ENCODE measurements around the gene PLIN3.
"Not testable (repeated sequence)": the region's sequence is repeated elsewhere in the genome, so short reads cannot be mapped to it uniquely, and the experiment has no call there.

Gene PLIN3

GRCh38 chr19:4891066-4891465 lies 23.6 kb upstream of the PLIN3 start:
- no peak for DNase-seq (ENCODE audit: low read depth)

- no peak for DNase-seq (ENCODE audit: low read depth)
Observed at GRCh38 chr19:4889034-4889815, 21.8 kb upstream of the PLIN3 start.

- DNase-seq (ENCODE audit: low read depth), result not testable (repeated sequence)
Observed at GRCh38 chr19:4887803-4888202, 20.3 kb upstream of the PLIN3 start.

GRCh38 chr19:4884993-4885392 lies 17.5 kb upstream of the PLIN3 start:
- DNase-seq (ENCODE audit: low read depth), result not testable (repeated sequence)

GRCh38 chr19:4882874-4883273 lies 15.4 kb upstream of the PLIN3 start:
- not testable (repeated sequence) for DNase-seq (ENCODE audit: low read depth)

GRCh38 chr19:4879041-4879440 lies 11.6 kb upstream of the PLIN3 start:
- DNase-seq (ENCODE audit: low read depth), result no peak

GRCh38 chr19:4878491-4878968 lies 11.1 kb upstream of the PLIN3 start:
- DNase-seq (ENCODE audit: low read depth), result no peak

GRCh38 chr19:4877753-4878490 lies 10.5 kb upstream of the PLIN3 start:
- no peak for DNase-seq (ENCODE audit: low read depth)

GRCh38 chr19:4873930-4874329 lies 6.5 kb upstream of the PLIN3 start:
- DNase-seq (ENCODE audit: low read depth), result no peak

- no peak for DNase-seq (ENCODE audit: low read depth)
Observed at GRCh38 chr19:4871711-4872110, 4.2 kb upstream of the PLIN3 start.

- DNase-seq (ENCODE audit: low read depth), result peak; percentile 92
Observed at GRCh38 chr19:4870025-4870700, 2.7 kb upstream of the PLIN3 start.

GRCh38 chr19:4868286-4868834 lies 893 bp upstream of the PLIN3 start:
- DNase-seq (ENCODE audit: low read depth), result no peak

GRCh38 chr19:4866595-4867424 lies 657 bp downstream of the PLIN3 start:
- DNase-seq (ENCODE audit: low read depth), result peak; percentile 41

GRCh38 chr19:4861147-4861546 lies 6.3 kb downstream of the PLIN3 start:
- no peak for DNase-seq (ENCODE audit: low read depth)

GRCh38 chr19:4859697-4860096 lies 7.8 kb downstream of the PLIN3 start:
- no peak for DNase-seq (ENCODE audit: low read depth)

- not testable (repeated sequence) for DNase-seq (ENCODE audit: low read depth)
Observed at GRCh38 chr19:4856468-4856867, 11.0 kb downstream of the PLIN3 start.

- not testable (repeated sequence) for DNase-seq (ENCODE audit: low read depth)
Observed at GRCh38 chr19:4853506-4853905, 14.0 kb downstream of the PLIN3 start.

GRCh38 chr19:4852484-4852883 lies 15.0 kb downstream of the PLIN3 start:
- no peak for DNase-seq (ENCODE audit: low read depth)

- no peak for DNase-seq (ENCODE audit: low read depth)
Observed at GRCh38 chr19:4851551-4852290, 15.7 kb downstream of the PLIN3 start.

GRCh38 chr19:4849019-4849418 lies 18.4 kb downstream of the PLIN3 start:
- no peak for DNase-seq (ENCODE audit: low read depth)
